EL (cell line): ENCODE measurements around the gene TSKU.

Experiments
- DNase-seq: peaks from one replicate; pipeline ENCODE4 v3.0.0-alpha.2; 2016

TSKU gene

GRCh38 chr11:76783294-76783895 lies at the start of gene TSKU:
Gene TSKU, plus strand, starts transcription at chr11:76783356. Its CDS starts 12,261 bp downstream, at chr11:76795617.
- DNase-seq: peak; percentile 48

- peak; percentile 71 for DNase-seq
Observed at GRCh38 chr11:76733906-76734305, 49.2 kb upstream of the TSKU start.

- no peak for DNase-seq
Observed at GRCh38 chr11:76734456-76735420, 48.4 kb upstream of the TSKU start.

- DNase-seq: no peak
Observed at GRCh38 chr11:76735841-76736240, 47.3 kb upstream of the TSKU start.

- no peak for DNase-seq
Observed at GRCh38 chr11:76736266-76736665, 46.9 kb upstream of the TSKU start.

GRCh38 chr11:76736773-76737495 lies 46.2 kb upstream of the TSKU start:
- no peak for DNase-seq

- DNase-seq: no peak
Observed at GRCh38 chr11:76738618-76739240, 44.4 kb upstream of the TSKU start.

GRCh38 chr11:76739798-76740197 lies 43.4 kb upstream of the TSKU start:
- no peak for DNase-seq

- no peak for DNase-seq
Observed at GRCh38 chr11:76740772-76741171, 42.4 kb upstream of the TSKU start.

GRCh38 chr11:76742902-76743301 lies 40.3 kb upstream of the TSKU start:
- DNase-seq: no peak

GRCh38 chr11:76744186-76745043 lies 38.7 kb upstream of the TSKU start:
- DNase-seq: peak; percentile 36

- DNase-seq: no peak
Observed at GRCh38 chr11:76745044-76745376, 38.1 kb upstream of the TSKU start.

GRCh38 chr11:76745561-76746207 lies 37.5 kb upstream of the TSKU start:
- no peak for DNase-seq

- DNase-seq: no peak
Observed at GRCh38 chr11:76747153-76747914, 35.8 kb upstream of the TSKU start.

- no peak for DNase-seq
Observed at GRCh38 chr11:76747915-76748860, 35.0 kb upstream of the TSKU start.

GRCh38 chr11:76748948-76749347 lies 34.2 kb upstream of the TSKU start:
- no peak for DNase-seq

- DNase-seq: no peak
Observed at GRCh38 chr11:76750067-76750466, 33.1 kb upstream of the TSKU start.

GRCh38 chr11:76750746-76751145 lies 32.4 kb upstream of the TSKU start:
- DNase-seq: no peak

GRCh38 chr11:76752321-76753143 lies 30.6 kb upstream of the TSKU start:
- DNase-seq: peak; percentile 93
